ENCODE measurements around the gene POLDIP2. TPM values are rescaled to one million over a fixed set of nuclear protein-coding genes. Genes with fewer than 3 reads are reported as not detected.

The POLDIP2 gene
- total RNA-seq, 6 experiments from 2014 or later, result 92.5 to 156 (median 130) TPM

DNA sequence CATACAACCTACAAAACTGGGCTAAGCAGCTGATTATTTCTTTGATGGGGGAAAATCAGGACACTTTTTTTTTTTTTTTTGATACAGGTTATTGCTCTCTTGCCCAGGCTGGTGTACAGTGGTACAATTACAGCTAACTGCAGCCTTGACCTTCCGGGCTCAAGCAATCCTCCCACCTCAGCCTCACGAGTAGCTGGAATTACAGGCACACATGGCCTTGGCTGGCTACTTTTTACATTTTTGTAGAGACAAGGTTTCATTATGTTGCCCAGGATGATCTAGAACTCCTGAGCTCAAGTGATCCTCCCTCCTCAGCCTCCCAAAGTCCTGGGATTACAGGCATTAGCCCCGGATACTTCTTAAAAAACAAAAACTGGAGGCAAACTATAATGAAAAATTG is 58.9 kb downstream of the POLDIP2 start:
- ATAC-seq (no peak), DNase-seq (no peak)
- Histone ChIP-seq H3K36me3 (no peaks in the 10 kb centered on the region), H3K4me3 (no peak overlapping the region), H3K27ac (no peak overlapping the region), H3K4me1 (no peaks in the 10 kb centered on the region), H3K9me3 (no peaks in the 10 kb centered on the region), H3K27me3 (no peaks in the 10 kb centered on the region)
- TF ChIP-seq, protein P1, sequence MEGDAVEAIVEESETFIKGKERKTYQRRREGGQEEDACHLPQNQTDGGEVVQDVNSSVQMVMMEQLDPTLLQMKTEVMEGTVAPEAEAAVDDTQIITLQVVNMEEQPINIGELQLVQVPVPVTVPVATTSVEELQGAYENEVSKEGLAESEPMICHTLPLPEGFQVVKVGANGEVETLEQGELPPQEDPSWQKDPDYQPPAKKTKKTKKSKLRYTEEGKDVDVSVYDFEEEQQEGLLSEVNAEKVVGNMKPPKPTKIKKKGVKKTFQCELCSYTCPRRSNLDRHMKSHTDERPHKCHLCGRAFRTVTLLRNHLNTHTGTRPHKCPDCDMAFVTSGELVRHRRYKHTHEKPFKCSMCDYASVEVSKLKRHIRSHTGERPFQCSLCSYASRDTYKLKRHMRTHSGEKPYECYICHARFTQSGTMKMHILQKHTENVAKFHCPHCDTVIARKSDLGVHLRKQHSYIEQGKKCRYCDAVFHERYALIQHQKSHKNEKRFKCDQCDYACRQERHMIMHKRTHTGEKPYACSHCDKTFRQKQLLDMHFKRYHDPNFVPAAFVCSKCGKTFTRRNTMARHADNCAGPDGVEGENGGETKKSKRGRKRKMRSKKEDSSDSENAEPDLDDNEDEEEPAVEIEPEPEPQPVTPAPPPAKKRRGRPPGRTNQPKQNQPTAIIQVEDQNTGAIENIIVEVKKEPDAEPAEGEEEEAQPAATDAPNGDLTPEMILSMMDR (IDR thresholded peaks at IDR 0.05), result no peak
- TF ChIP-seq POLR2A (IDR thresholded peaks at IDR 0.05), result no peak
- intact Hi-C loops (cut with DNase I), result no loop called here
- 68% methylated on average over 3 of the region's 3 CpGs for WGBS (ENCODE audit: insufficient coverage, low coverage, low lambda C conversion rate, missing lambda C conversion rate)

Small RNAs within 50 kb of the gene (microRNA-seq; reads per million reads assigned to microRNA genes)
- 0 reads per million in 2 donors for gene MIR4723

Other genes with a start within 250 kb of the POLDIP2 start
- 10 to 100 TPM; 20.0 to 84.0 (median 44.2) TPM for gene TMEM97, start 38.3 kb downstream of the POLDIP2 start, total RNA-seq
- 10 to 100 TPM; 20.6 to 29.6 (median 26.1) TPM for gene IFT20, start 22.1 kb downstream of the POLDIP2 start, total RNA-seq
- 10 to 100 TPM; 32.3 to 87.6 (median 38.2) TPM for gene TNFAIP1, start 21.8 kb downstream of the POLDIP2 start, total RNA-seq
- not detected for gene SEBOX, start 7.7 kb upstream of the POLDIP2 start, total RNA-seq
- gene VTN, start 12.8 kb upstream of the POLDIP2 start, total RNA-seq, result 1,000 to 10,000 TPM; 2,747 to 3,771 (median 3,031) TPM
- gene SARM1, start 14.2 kb upstream of the POLDIP2 start, total RNA-seq, result 1 to 10 TPM; 2.8 to 5.1 (median 3.9) TPM
- 10 to 100 TPM; 22.1 to 44.6 (median 32.1) TPM for gene SLC46A1, start 48.7 kb upstream of the POLDIP2 start, total RNA-seq
- under 1 TPM; 0.09 to 0.49 (median 0.24) TPM for gene SLC13A2, start 116.1 kb upstream of the POLDIP2 start, total RNA-seq
- not detected for gene FOXN1, start 148.8 kb upstream of the POLDIP2 start, total RNA-seq
- gene UNC119, start 195.1 kb upstream of the POLDIP2 start, total RNA-seq, result 10 to 100 TPM; 11.5 to 37.8 (median 13.1) TPM
- gene PIGS, start 214.0 kb upstream of the POLDIP2 start, total RNA-seq, result 10 to 100 TPM in 4 of 6 experiments, 1 to 10 TPM in 2; 7.2 to 13.8 (median 11.0) TPM
- 10 to 100 TPM; 36.0 to 76.6 (median 48.9) TPM for gene ALDOC, start 219.4 kb upstream of the POLDIP2 start, total RNA-seq
- gene SPAG5, start 241.5 kb upstream of the POLDIP2 start, total RNA-seq, result 10 to 100 TPM in 4 of 6 experiments, 1 to 10 TPM in 2; 8.4 to 14.1 (median 11.3) TPM